Adrenal gland (tissue), 12 donors: Measurements from ENCODE around the gene CACNA1E. TPM values are rescaled to one million over a fixed set of nuclear protein-coding genes. Genes with fewer than 3 reads are reported as not detected.

ENCODE experiments used
- DNase-seq, 7 donors: peaks; one replicate each; pipeline ENCODE4 v3.0.0-alpha.2; 2019 to 2020
- H3K27ac ChIP-seq, 5 donors: fragments of 200-600 bp; sonication (generic) in 4 of 5; 1 replicate in 3 of 5; 2 replicates in 2 of 5; pipeline versions ENCODE4 v1.5.1 to v1.8.0; 2016 to 2020; ENCODE audit warnings: mild to moderate bottlenecking in 1 of 5
- H3K27me3 ChIP-seq: fragments of 200-600 bp; 2 replicates; pipeline ENCODE4 v1.8.0; 2021
- H3K36me3 ChIP-seq, 2 donors: fragments of 200-600 bp; replicated peaks in 1 of 2; 1 replicate in 1 of 2; 2 replicates in 1 of 2; pipeline versions ENCODE4 v1.5.1 to v1.8.0; 2018 to 2022
- H3K4me1 ChIP-seq, 2 donors: fragments of 200-600 bp; replicated peaks in 1 of 2; 1 replicate in 1 of 2; 2 replicates in 1 of 2; pipeline versions ENCODE4 v1.5.1 to v1.8.0; 2018 to 2021
- H3K4me3 ChIP-seq, 4 donors: fragments of 200-600 bp; sonication (generic) in 3 of 4; one replicate each; pipeline ENCODE4 v1.5.1; 2016 to 2018
- H3K9me3 ChIP-seq, 3 donors: fragments of 200-600 bp; sonication (generic) in 1 of 3; replicated peaks in 1 of 3; 1 replicate in 2 of 3; 2 replicates in 1 of 3; pipeline versions ENCODE4 v1.5.1 to v1.8.0; 2016 to 2021
- CTCF ChIP-seq, 6 experiments: fragments of 450-650 bp in 4 of 6; fragments of 200-600 bp in 2 of 6; sonication (generic) in 1 of 6; IDR thresholded peaks; 1 replicate in 5 of 6; 2 replicates in 1 of 6; pipeline versions ENCODE4 v1.5.1 to v1.8.0; 2016 to 2021; ENCODE audit warnings: antibody characterized with exemption in 6 of 6, mild to moderate bottlenecking in 2 of 6, moderate library complexity in 1 of 6
- POLR2A ChIP-seq, 2 donors: fragments of 450-650 bp; IDR thresholded peaks; one replicate each; pipeline ENCODE4 v1.6.1; 2017; ENCODE audit warnings: antibody characterized with exemption in 2 of 2, mild to moderate bottlenecking in 2 of 2, moderate library complexity in 1 of 2
- WGBS, 4 donors: extraction: QIAGEN DNeasy Blood & Tissue Kit in 2 of 4; methylation state at CpG; one replicate each; pipeline versions ENCODE4 v1.1.5 to v1.1.7; 2013 to 2017; 5-methylcytosine and 5-hydroxymethylcytosine counted together
- intact Hi-C, 2 donors: fragments of 100-400 bp; cut with DNase I; formaldehyde crosslinking; loops; one replicate each; pipeline versions ENCODE4 v1.14.1 to v1.15.0; 2022 to 2023
- polyA plus RNA-seq, 3 donors: library from polyadenylated mRNA; stranded (reverse); fragments of 200-250 nt in 2 of 3; fragments of 350-450 nt in 1 of 3; fragmentation: Illumina TruSeq in 1 of 3; extraction: RNeasy Lipid Tissue Mini Kit (QIAGEN cat#74804) in 1 of 3; gene quantifications; one replicate each; pipeline ENCODE4 v1.2.3, GENCODE V29; 2013 to 2014
- total RNA-seq, 9 donors: library from RNA; depleted of rRNA in 4 of 9; stranded (reverse); fragments of >200 nt in 4 of 9; fragments of 120-200 nt in 1 of 9; fragmentation: NEBNext Ultra II Directional in 1 of 9; extraction: Animal tissue kit (Norgen Biotek cat#: 25700) in 1 of 9; gene quantifications; one replicate each; pipeline versions ENCODE4 v1.1.0 to v1.2.4, GENCODE V29; 2013 to 2023
- donor health status: healthy with polysubstance abuse.
- donor health status: Bipolar disorder and iron deficiency.
- donor health status: DM: yes; HTN: yes; CAD: no.
- donor health status: DM: no; HTN: no; CAD: no.
- donor health status: DM: no; HTN: no; CAD: no.
- donor health status: DM: yes; HTN: yes; CAD: no.

CACNA1E gene
- total and polyA plus RNA-seq, 12 donors = 0.08 to 3.2 (median 1.3) TPM; not detected in 3

- Histone ChIP-seq H3K27me3 (no peaks in the 10 kb centered on the region), H3K4me1 (no peaks in the 10 kb centered on the region), H3K27ac (no peak overlapping the region), H3K36me3 (no peaks in the 10 kb centered on the region), H3K9me3 (no peaks in the 10 kb centered on the region), H3K4me3 (no peak overlapping the region)
- no peak for DNase-seq
- TF ChIP-seq CTCF (IDR thresholded peaks at IDR 0.05) = no peak
- TF ChIP-seq POLR2A (IDR thresholded peaks at IDR 0.05) = no peak
- WGBS, 4 donors = 50 to 63% (median 54%) methylated on average over 2 of the region's 2 CpGs
- intact Hi-C loops = no loop called here
These were observed 321.7 kb downstream of the CACNA1E start for GRCh38 chr1:181804989-181805388.

GRCh38 chr1:181806746-181807145 is 323.4 kb downstream of the CACNA1E start:
- Histone ChIP-seq H3K4me1 (no peaks in the 10 kb centered on the region), H3K9me3 (no peaks in the 10 kb centered on the region), H3K4me3 (no peak overlapping the region), H3K27ac (no peak overlapping the region), H3K36me3 (no peaks in the 10 kb centered on the region), H3K27me3 (no peaks in the 10 kb centered on the region)
- WGBS, 4 donors = 61 to 73% (median 68%) methylated on average over 2 of the region's 2 CpGs
- TF ChIP-seq CTCF (IDR thresholded peaks at IDR 0.05) (no peak), POLR2A (IDR thresholded peaks at IDR 0.05) (no peak)
- intact Hi-C loops = no loop called here
- DNase-seq = no peak

- Histone ChIP-seq H3K9me3 (no peaks in the 10 kb centered on the region), H3K4me1 (no peaks in the 10 kb centered on the region), H3K27me3 (no peaks in the 10 kb centered on the region), H3K27ac (no peak overlapping the region), H3K36me3 (no peaks in the 10 kb centered on the region), H3K4me3 (no peak overlapping the region)
- intact Hi-C loops = no loop called here
- TF ChIP-seq CTCF (IDR thresholded peaks at IDR 0.05) (no peak), POLR2A (IDR thresholded peaks at IDR 0.05) (no peak)
- WGBS, 4 donors = 65 to 72% (median 69%) methylated on average over 4 of the region's 4 CpGs
- DNase-seq = no peak
These were observed 323.9 kb downstream of the CACNA1E start for GRCh38 chr1:181807251-181807650.

- Histone ChIP-seq H3K9me3 (no peaks in the 10 kb centered on the region), H3K27me3 (no peaks in the 10 kb centered on the region), H3K4me1 (no peaks in the 10 kb centered on the region), H3K4me3 (no peak overlapping the region), H3K36me3 (no peaks in the 10 kb centered on the region), H3K27ac (no peak overlapping the region)
- intact Hi-C loops = no loop called here
- TF ChIP-seq CTCF (IDR thresholded peaks at IDR 0.05) = no peak
- 62 to 80% (median 71%) methylated on average over 1 of the region's 1 CpG for WGBS, 4 donors
- DNase-seq = no peak
These were observed 326.8 kb downstream of the CACNA1E start for GRCh38 chr1:181809991-181810545.
